Transverse colon (tissue), 4 donors: Measurements from ENCODE around the gene FNBP1. TPM values are rescaled to one million over a fixed set of nuclear protein-coding genes. Genes with fewer than 3 reads are reported as not detected.

Experiments
- DNase-seq: peaks from one replicate; pipeline ENCODE4 v3.0.0-alpha.2; 2019
- H3K27ac ChIP-seq, 4 donors: fragments of 200-600 bp; sonication (generic); 2 replicates each; pipeline ENCODE4 v1.5.1; 2016 to 2018; ENCODE audit warnings: inconsistent platforms in 4 of 4
- H3K27me3 ChIP-seq: fragments of 200-600 bp; sonication (generic); 2 replicates; pipeline ENCODE4 v1.5.1; 2017; ENCODE audit warnings: inconsistent platforms
- H3K36me3 ChIP-seq, 4 donors: fragments of 200-600 bp; sonication (generic); 2 replicates each; pipeline ENCODE4 v1.5.1; 2017 to 2019; ENCODE audit warnings: inconsistent platforms in 4 of 4
- H3K4me1 ChIP-seq, 4 donors: fragments of 200-600 bp; sonication (generic); 2 replicates each; pipeline ENCODE4 v1.5.1; 2017 to 2020; ENCODE audit warnings: inconsistent platforms in 4 of 4
- H3K4me3 ChIP-seq, 4 donors: fragments of 200-600 bp; sonication (generic); 1 replicate in 1 of 4; 2 replicates in 3 of 4; pipeline versions ENCODE4 v1.5.1 to v1.6.1; 2017 to 2019; ENCODE audit warnings: inconsistent platforms in 4 of 4
- H3K9me3 ChIP-seq, 2 donors: fragments of 200-600 bp; sonication (generic); 2 replicates each; pipeline ENCODE4 v1.5.1; 2017 to 2019; ENCODE audit warnings: inconsistent platforms in 2 of 2
- EP300 ChIP-seq: sonication (generic); formaldehyde crosslinking; IDR thresholded peaks from one replicate; pipeline ENCODE4 v1.6.1; 2017; ENCODE audit warnings: antibody characterized with exemption, low read depth
- POLR2A ChIP-seq: fragments of 450-650 bp; IDR thresholded peaks from one replicate; pipeline ENCODE4 v1.6.1; 2016; ENCODE audit warnings: antibody characterized with exemption, mild to moderate bottlenecking, moderate library complexity
- POLR2AphosphoS5 ChIP-seq, 3 donors: sonication (generic); formaldehyde crosslinking; IDR thresholded peaks; one replicate each; pipeline ENCODE4 v1.6.1; 2016; ENCODE audit warnings: antibody characterized with exemption in 3 of 3
- WGBS, 2 donors: methylation state at CpG; one replicate each; pipeline ENCODE4 v1.1.5; 2018; ENCODE audit warnings: low coverage in 1 of 2; 5-methylcytosine and 5-hydroxymethylcytosine counted together
- in situ Hi-C, 4 donors: fragments of 200-750 bp; cut with MboI; loops; one replicate each; pipeline versions ENCODE4 v1.15.0 to v1.15.1; 2017; ENCODE audit warnings: low sequenced_read_pairs in 3 of 4, low pct_ligation_motif_present in 1 of 4, low pct_unique_long_range_greater_than_20kb in 1 of 4
- intact Hi-C: fragments of 100-400 bp; cut with DNase I; formaldehyde crosslinking; loops from one replicate; pipeline ENCODE4 v1.15.1; 2023; ENCODE audit warnings: low total_unique reads
- total RNA-seq, 4 donors: library from RNA; depleted of rRNA; stranded (reverse); fragments of >200 nt; gene quantifications; one replicate each; pipeline ENCODE4 v1.1.0, GENCODE V29; 2016
- TF ChIP-seq, protein P1 (sequence below), 5 experiments: fragments of 200-600 bp in 3 of 5; fragments of 450-650 bp in 2 of 5; sonication (generic) in 3 of 5; IDR thresholded peaks; 1 replicate in 2 of 5; 2 replicates in 3 of 5; pipeline ENCODE4 v1.5.1; 2016 to 2017; ENCODE audit warnings: antibody characterized with exemption in 5 of 5, inconsistent platforms in 3 of 5, mild to moderate bottlenecking in 2 of 5, moderate library complexity in 1 of 5

Gene FNBP1
- total RNA-seq, 4 donors from 2014 or later: 38.5 to 114 (median 62.9) TPM

GRCh38 chr9:130041648-130042405, 1.2 kb downstream of the FNBP1 start:
- H3K4me1 ChIP-seq: peaks cover 17 to 56% (median 35%) of the 10 kb centered on the region in 4 donors
- 0 to 1% methylated on average over 5 to 31 of the region's 31 CpGs for WGBS, 2 donors
- no peaks in the 10 kb centered on the region for H3K36me3 ChIP-seq
- H3K4me3 ChIP-seq: peak overlapping the region; percentile 72 to 99 (median 88)
- DNase-seq: no peak
- intact Hi-C loops: loop anchor here (5.0 kb wide), 1 partner anchor 95 kb away; no protein-coding TSS in a partner anchor
- in situ Hi-C loops: loop anchor here in 3 of 4 donors (10.0 to 25.0 kb wide), 2 partner anchors 147 to 155 kb away; no protein-coding TSS in a partner anchor
- peak overlapping the region; percentile 92 to 100 (median 97) for H3K27ac ChIP-seq
- no peaks in the 10 kb centered on the region for H3K27me3 ChIP-seq
- TF ChIP-seq EP300 (no peak), POLR2A (peak; percentile 5)
- no peaks in the 10 kb centered on the region for H3K9me3 ChIP-seq

GRCh38 chr9:130040984-130041647, 1.9 kb downstream of the FNBP1 start:
- Histone ChIP-seq H3K36me3 (no peaks in the 10 kb centered on the region), H3K27me3 (no peaks in the 10 kb centered on the region), H3K4me3 (peak overlapping the region in 3 of 4 donors; percentile 72 to 99 (median 77)), H3K27ac (peak overlapping the region; percentile 92 to 100 (median 97)), H3K9me3 (no peaks in the 10 kb centered on the region), H3K4me1 (peaks cover 17 to 62% (median 34%) of the 10 kb centered on the region in 4 donors)
- intact Hi-C loops (loop anchor here (5.0 kb wide), 1 partner anchor 94 kb away; no protein-coding TSS in a partner anchor), in situ Hi-C loops (loop anchor here in 3 of 4 donors (10.0 to 25.0 kb wide), 2 partner anchors 146 to 154 kb away; no protein-coding TSS in a partner anchor)
- no peak for DNase-seq
- TF ChIP-seq EP300: no peak
- no peak for TF ChIP-seq POLR2A
- TF ChIP-seq, protein P1, sequence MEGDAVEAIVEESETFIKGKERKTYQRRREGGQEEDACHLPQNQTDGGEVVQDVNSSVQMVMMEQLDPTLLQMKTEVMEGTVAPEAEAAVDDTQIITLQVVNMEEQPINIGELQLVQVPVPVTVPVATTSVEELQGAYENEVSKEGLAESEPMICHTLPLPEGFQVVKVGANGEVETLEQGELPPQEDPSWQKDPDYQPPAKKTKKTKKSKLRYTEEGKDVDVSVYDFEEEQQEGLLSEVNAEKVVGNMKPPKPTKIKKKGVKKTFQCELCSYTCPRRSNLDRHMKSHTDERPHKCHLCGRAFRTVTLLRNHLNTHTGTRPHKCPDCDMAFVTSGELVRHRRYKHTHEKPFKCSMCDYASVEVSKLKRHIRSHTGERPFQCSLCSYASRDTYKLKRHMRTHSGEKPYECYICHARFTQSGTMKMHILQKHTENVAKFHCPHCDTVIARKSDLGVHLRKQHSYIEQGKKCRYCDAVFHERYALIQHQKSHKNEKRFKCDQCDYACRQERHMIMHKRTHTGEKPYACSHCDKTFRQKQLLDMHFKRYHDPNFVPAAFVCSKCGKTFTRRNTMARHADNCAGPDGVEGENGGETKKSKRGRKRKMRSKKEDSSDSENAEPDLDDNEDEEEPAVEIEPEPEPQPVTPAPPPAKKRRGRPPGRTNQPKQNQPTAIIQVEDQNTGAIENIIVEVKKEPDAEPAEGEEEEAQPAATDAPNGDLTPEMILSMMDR (IDR thresholded peaks at IDR 0.05): no peak
- TF ChIP-seq POLR2AphosphoS5 (IDR thresholded peaks at IDR 0.05): no peak
- 41 to 45% methylated on average over 7 of the region's 7 CpGs for WGBS, 2 donors

DNA sequence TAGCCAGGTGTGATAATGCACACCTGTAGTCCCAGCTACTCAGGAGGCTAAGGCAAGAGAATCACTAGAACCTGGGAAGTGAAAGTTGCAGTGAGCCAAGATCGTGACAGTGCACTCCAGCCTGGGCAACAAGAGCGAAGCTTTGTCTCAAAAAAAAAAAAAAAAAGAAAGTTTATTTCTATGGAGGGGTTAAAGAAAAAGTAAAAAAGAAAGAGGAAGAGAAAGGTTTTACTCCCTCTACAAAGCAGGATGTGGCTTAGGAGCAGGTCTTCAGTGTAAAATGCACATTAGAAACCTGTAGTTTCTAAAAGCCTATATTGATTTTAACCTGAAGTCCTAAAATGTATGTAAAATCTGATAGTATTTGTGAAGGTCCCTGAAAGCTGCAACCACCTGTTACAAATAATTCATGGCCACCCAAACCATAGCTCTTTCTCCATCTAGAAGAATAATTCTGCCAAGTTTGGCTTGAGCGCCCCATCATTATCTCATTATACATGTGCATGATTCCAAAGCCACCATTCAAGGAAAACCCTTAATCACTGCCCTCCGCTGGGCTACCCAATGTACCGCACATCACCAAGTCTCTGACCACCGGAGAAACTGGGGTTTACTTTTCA, 3.4 kb downstream of the FNBP1 start:
- H3K4me3 ChIP-seq: peak overlapping the region in 2 of 4 donors; percentile 5 to 72
- in situ Hi-C loops: loop anchor here in 3 of 4 donors (10.0 to 25.0 kb wide), 2 partner anchors 145 to 152 kb away; no protein-coding TSS in a partner anchor
- peak overlapping the region; percentile 92 to 100 (median 97) for H3K27ac ChIP-seq
- TF ChIP-seq, protein P1 (IDR thresholded peaks at IDR 0.05): no peak
- TF ChIP-seq POLR2A (no peak), POLR2AphosphoS5 (IDR thresholded peaks at IDR 0.05) (no peak), EP300 (no peak)
- H3K36me3 ChIP-seq: no peaks in the 10 kb centered on the region
- intact Hi-C loops: loop anchor here (5.0 kb wide), 1 partner anchor 92 kb away; no protein-coding TSS in a partner anchor
- no peaks in the 10 kb centered on the region for H3K9me3 ChIP-seq
- DNase-seq: no peak
- peaks cover 8 to 61% (median 30%) of the 10 kb centered on the region in 4 donors for H3K4me1 ChIP-seq
- no peaks in the 10 kb centered on the region for H3K27me3 ChIP-seq
- WGBS, 2 donors: 52 to 59% methylated on average over 4 to 6 of the region's 6 CpGs

GRCh38 chr9:130036099-130036498, 6.9 kb downstream of the FNBP1 start:
- in situ Hi-C loops (loop anchor here in 2 of 4 donors (25.0 kb wide), 1 partner anchor 149 kb away; no protein-coding TSS in a partner anchor), intact Hi-C loops (no loop called here)
- no peak for DNase-seq
- no peaks in the 10 kb centered on the region for H3K27me3 ChIP-seq
- H3K4me1 ChIP-seq: peaks cover 5 to 74% (median 37%) of the 10 kb centered on the region in 4 donors
- peak overlapping the region; percentile 53 to 100 (median 56) for H3K27ac ChIP-seq
- no peaks in the 10 kb centered on the region for H3K9me3 ChIP-seq
- H3K36me3 ChIP-seq: no peaks in the 10 kb centered on the region
- TF ChIP-seq, protein P1 (IDR thresholded peaks at IDR 0.05): no peak
- TF ChIP-seq POLR2A (no peak), POLR2AphosphoS5 (IDR thresholded peaks at IDR 0.05) (no peak), EP300 (no peak)
- no peak overlapping the region for H3K4me3 ChIP-seq
